HG02970 (cell line): ENCODE measurements around the gene EFCAB8.
"Not testable (repeated sequence)": the region's sequence is repeated elsewhere in the genome, so short reads cannot be mapped to it uniquely, and the experiment has no call there.

Experiments used
- ATAC-seq: cut with Tn5 transposase; IDR thresholded peaks from one replicate; pipeline ENCODE4 v1.9.1; 2021; ENCODE audit warnings: mild to moderate bottlenecking, moderate library complexity, moderate number of reproducible peaks; ENCODE audit not compliant: unreplicated experiment, low FRiP score

The EFCAB8 gene

GRCh38 chr20:32839227-32839981, 19.3 kb upstream of the EFCAB8 start:
- no peak for ATAC-seq

GRCh38 chr20:32839982-32840285, 18.8 kb upstream of the EFCAB8 start:
- no peak for ATAC-seq

GRCh38 chr20:32841174-32841573, 17.5 kb upstream of the EFCAB8 start:
- ATAC-seq: no peak

- ATAC-seq: no peak
Observed at GRCh38 chr20:32841632-32842031, 17.1 kb upstream of the EFCAB8 start.

GRCh38 chr20:32842688-32843524, 15.8 kb upstream of the EFCAB8 start:
- ATAC-seq: no peak

GRCh38 chr20:32845786-32846185, 12.9 kb upstream of the EFCAB8 start:
- ATAC-seq: no peak

- ATAC-seq: no peak
Observed at GRCh38 chr20:32846852-32847251, 11.9 kb upstream of the EFCAB8 start.

GRCh38 chr20:32847964-32848363, 10.8 kb upstream of the EFCAB8 start:
- ATAC-seq: no peak

- ATAC-seq: no peak
Observed at GRCh38 chr20:32848846-32849245, 9.9 kb upstream of the EFCAB8 start.

- ATAC-seq: no peak
Observed at GRCh38 chr20:32849577-32849976, 9.1 kb upstream of the EFCAB8 start.

- no peak for ATAC-seq
Observed at GRCh38 chr20:32855387-32855786, 3.3 kb upstream of the EFCAB8 start.

- ATAC-seq: no peak
Observed at GRCh38 chr20:32858189-32858588, 534 bp upstream of the EFCAB8 start.

- ATAC-seq: no peak
Observed at GRCh38 chr20:32861446-32861845, 2.7 kb downstream of the EFCAB8 start.

- no peak for ATAC-seq
Observed at GRCh38 chr20:32869562-32869961, 10.8 kb downstream of the EFCAB8 start.

GRCh38 chr20:32870526-32870925, 11.8 kb downstream of the EFCAB8 start:
- ATAC-seq: not testable (repeated sequence)

- ATAC-seq: no peak
Observed at GRCh38 chr20:32870985-32871384, 12.3 kb downstream of the EFCAB8 start.

GRCh38 chr20:32871627-32872160, 13.0 kb downstream of the EFCAB8 start:
- no peak for ATAC-seq

GRCh38 chr20:32872266-32872665, 13.5 kb downstream of the EFCAB8 start:
- ATAC-seq: no peak

GRCh38 chr20:32875673-32876072, 16.9 kb downstream of the EFCAB8 start:
- no peak for ATAC-seq

GRCh38 chr20:32877507-32877906, 18.8 kb downstream of the EFCAB8 start:
- no peak for ATAC-seq

- ATAC-seq: no peak
Observed at GRCh38 chr20:32878820-32879219, 20.1 kb downstream of the EFCAB8 start.

GRCh38 chr20:32879538-32879937, 20.8 kb downstream of the EFCAB8 start:
- no peak for ATAC-seq
